Activated CD8-positive, alpha-beta T cell treated with anti-CD3 and anti-CD28 coated beads for 36 hours (primary cell): ENCODE measurements around the gene MCTP1. TPM values are rescaled to one million over a fixed set of nuclear protein-coding genes. Genes with fewer than 3 reads are reported as not detected.

ENCODE experiments used
- ATAC-seq: fragments of 200-7000 bp; cut with Tn5 transposase; one replicate; pipeline ENCODE4 v1.10.0; 2021; ENCODE audit warnings: mild to moderate bottlenecking, moderate library complexity
- CTCF ChIA-PET: fragments of 350-600 bp; sonication (Branson Sonifier 250); formaldehyde crosslinking; loops from one replicate; lab custom pipeline; 2021; ENCODE audit warnings: antibody characterized with exemption; lab: Charles Lee
- POLR2A ChIA-PET: fragments of 350-600 bp; sonication (Branson Sonifier 250); formaldehyde crosslinking; loops from one replicate; lab custom pipeline; 2021; ENCODE audit warnings: antibody characterized with exemption; lab: Charles Lee
- DNase-seq: peaks from one replicate; pipeline ENCODE4 v3.0.0-alpha.2; 2020
- H3K27ac Mint-ChIP-seq: one replicate; pipeline ENCODE4 v1.8.0; 2021; ENCODE audit warnings: mild to moderate bottlenecking, mixed read lengths
- H3K27me3 Mint-ChIP-seq: one replicate; pipeline ENCODE4 v1.8.0; 2021; ENCODE audit warnings: mixed read lengths
- H3K36me3 Mint-ChIP-seq: one replicate; pipeline ENCODE4 v1.8.0; 2021; ENCODE audit warnings: low read depth, mixed read lengths
- H3K4me1 Mint-ChIP-seq: one replicate; pipeline ENCODE4 v1.8.0; 2021; ENCODE audit warnings: low read depth, mixed read lengths
- H3K4me3 Mint-ChIP-seq: one replicate; pipeline ENCODE4 v1.8.0; 2021; ENCODE audit warnings: mild to moderate bottlenecking, moderate library complexity, mixed read lengths
- H3K9me3 Mint-ChIP-seq: one replicate; pipeline ENCODE4 v1.8.0; 2021; ENCODE audit warnings: mixed read lengths
- CTCF ChIP-seq: fragments of 200-600 bp; IDR thresholded peaks from one replicate; pipeline ENCODE4 v1.8.0; 2022; ENCODE audit warnings: antibody characterized with exemption, mild to moderate bottlenecking
- intact Hi-C: fragments of 100-400 bp; cut with micrococcal nuclease; formaldehyde crosslinking; loops from one replicate; pipeline ENCODE4 v1.10.0; 2022
- total RNA-seq, 2 experiments: library from RNA; stranded (reverse); gene quantifications; one replicate each; pipeline ENCODE4 v1.2.3, GENCODE V29; 2021

Gene MCTP1
- total RNA-seq, 2 experiments from 2014 or later, result 0.20 to 0.40 TPM

GRCh38 chr5:94699562-94699961 lies 585.3 kb downstream of the MCTP1 start:
- ATAC-seq (no peak), DNase-seq (no peak)
- intact Hi-C loops, result loop anchor here (10.0 kb wide), 1 partner anchor 85 kb away; the partner anchor contains the start of genes KIAA0825 and SLF1
- H3K4me3 Mint-ChIP-seq, result no peak overlapping the region
- H3K27ac Mint-ChIP-seq, result no peak overlapping the region
- POLR2A ChIA-PET, result no interaction called here
- peaks cover 6% of the 10 kb centered on the region for H3K36me3 Mint-ChIP-seq
- H3K9me3 Mint-ChIP-seq, result no peaks in the 10 kb centered on the region
- H3K27me3 Mint-ChIP-seq, result no peaks in the 10 kb centered on the region
- TF ChIP-seq CTCF, result no peak
- H3K4me1 Mint-ChIP-seq, result peaks cover 8% of the 10 kb centered on the region
- CTCF ChIA-PET, result no interaction called here

- Mint-ChIP-seq H3K36me3 (peaks cover 5% of the 10 kb centered on the region), H3K4me3 (no peak overlapping the region), H3K4me1 (peaks cover 9% of the 10 kb centered on the region), H3K27ac (no peak overlapping the region), H3K27me3 (no peaks in the 10 kb centered on the region), H3K9me3 (no peaks in the 10 kb centered on the region)
- ATAC-seq, result no peak
- TF ChIP-seq CTCF, result no peak
- POLR2A ChIA-PET, result interaction anchor here (0.7 kb wide), 1 partner anchor 379 kb away, joined by 3 read pairs; no protein-coding TSS in a partner anchor
- CTCF ChIA-PET, result no interaction called here
- intact Hi-C loops, result loop anchor here (10.0 kb wide), 1 partner anchor 83 kb away; the partner anchor contains the start of genes KIAA0825 and SLF1
- DNase-seq, result no peak
Observed at GRCh38 chr5:94698197-94698596, 586.7 kb downstream of the MCTP1 start.

- intact Hi-C loops, result loop anchor here (10.0 kb wide), 1 partner anchor 80 kb away; the partner anchor contains the start of genes KIAA0825 and SLF1
- Mint-ChIP-seq H3K4me3 (no peak overlapping the region), H3K27me3 (no peaks in the 10 kb centered on the region), H3K9me3 (no peaks in the 10 kb centered on the region), H3K36me3 (peaks cover 12% of the 10 kb centered on the region), H3K4me1 (peaks cover 2% of the 10 kb centered on the region), H3K27ac (no peak overlapping the region)
- DNase-seq, result no peak
- ChIA-PET CTCF (no interaction called here), POLR2A (no interaction called here)
- TF ChIP-seq CTCF, result no peak
- no peak for ATAC-seq
Observed at GRCh38 chr5:94694671-94695070, 590.2 kb downstream of the MCTP1 start.

- H3K36me3 Mint-ChIP-seq, result peaks cover 17% of the 10 kb centered on the region
- ChIA-PET POLR2A (no interaction called here), CTCF (no interaction called here)
- intact Hi-C loops, result loop anchor here (10.0 kb wide), 1 partner anchor 79 kb away; the partner anchor contains the start of genes KIAA0825 and SLF1
- no peaks in the 10 kb centered on the region for H3K27me3 Mint-ChIP-seq
- peaks cover 2% of the 10 kb centered on the region for H3K4me1 Mint-ChIP-seq
- no peak for TF ChIP-seq CTCF
- ATAC-seq (no peak), DNase-seq (no peak)
- H3K9me3 Mint-ChIP-seq, result no peaks in the 10 kb centered on the region
- no peak overlapping the region for H3K27ac Mint-ChIP-seq
- no peak overlapping the region for H3K4me3 Mint-ChIP-seq
Observed at GRCh38 chr5:94693845-94694370, 591.0 kb downstream of the MCTP1 start.

- H3K27ac Mint-ChIP-seq, result no peak overlapping the region
- intact Hi-C loops, result loop anchor here (10.0 kb wide), 1 partner anchor 78 kb away; the partner anchor contains the start of genes KIAA0825 and SLF1
- no peaks in the 10 kb centered on the region for H3K27me3 Mint-ChIP-seq
- ATAC-seq (peak; percentile 47), DNase-seq (no peak)
- peaks cover 18% of the 10 kb centered on the region for H3K36me3 Mint-ChIP-seq
- no peak for TF ChIP-seq CTCF
- ChIA-PET CTCF (interaction anchor here (0.8 to 1.4 kb wide), 2 partner anchors 168 to 250 kb away, joined by 3 to 4 read pairs; no protein-coding TSS in a partner anchor), POLR2A (no interaction called here)
- H3K4me3 Mint-ChIP-seq, result no peak overlapping the region
- H3K9me3 Mint-ChIP-seq, result no peaks in the 10 kb centered on the region
- H3K4me1 Mint-ChIP-seq, result peaks cover 2% of the 10 kb centered on the region
Observed at GRCh38 chr5:94693043-94693822, 591.7 kb downstream of the MCTP1 start.
